Skeletal muscle tissue (tissue), 4 donors: ENCODE data around the gene STRIT1. TPM values are rescaled to one million over a fixed set of nuclear protein-coding genes. Genes with fewer than 3 reads are reported as not detected.
A peak's percentile ranks its signal among the peaks of the same experiment; 100 is the strongest.

Experiments
- H3K27ac ChIP-seq: one replicate; pipeline ENCODE4 v1.7.0; 2013; ENCODE audit warnings: mild to moderate bottlenecking, low read depth, low read length, inconsistent platforms
- H3K27me3 ChIP-seq, 3 donors: one replicate each; pipeline ENCODE4 v1.7.0; 2013; ENCODE audit warnings: low read length in 3 of 3; ENCODE audit not compliant: control insufficient read depth in 3 of 3, insufficient read depth in 3 of 3
- H3K36me3 ChIP-seq, 3 donors: one replicate each; pipeline ENCODE4 v1.7.0; 2013; ENCODE audit warnings: low read length in 3 of 3; ENCODE audit not compliant: control insufficient read depth in 3 of 3, insufficient read depth in 3 of 3
- H3K4me1 ChIP-seq, 3 donors: one replicate each; pipeline ENCODE4 v1.7.0; 2013; ENCODE audit warnings: low read length in 3 of 3, mild to moderate bottlenecking in 3 of 3; ENCODE audit not compliant: control insufficient read depth in 3 of 3, insufficient read depth in 3 of 3
- H3K4me3 ChIP-seq, 3 donors: one replicate each; pipeline ENCODE4 v1.7.0; 2013; ENCODE audit warnings: low read length in 3 of 3
- H3K9ac ChIP-seq, 3 donors: one replicate each; pipeline ENCODE4 v1.7.0; 2013; ENCODE audit warnings: low read length in 3 of 3, mild to moderate bottlenecking in 3 of 3, moderate library complexity in 2 of 3, low read depth in 1 of 3
- H3K9me3 ChIP-seq, 3 donors: one replicate each; pipeline ENCODE4 v1.7.0; 2013; ENCODE audit warnings: low read length in 3 of 3; ENCODE audit not compliant: control insufficient read depth in 3 of 3
- total RNA-seq: library from RNA; depleted of rRNA; stranded (reverse); fragments of >200 nt; gene quantifications from one replicate; pipeline ENCODE4 v1.2.3, GENCODE V29; 2014
- donor health status: Osteomylitis.

The STRIT1 gene
- total RNA-seq, 1 donor from 2014 or later = 1.0 TPM

DNA sequence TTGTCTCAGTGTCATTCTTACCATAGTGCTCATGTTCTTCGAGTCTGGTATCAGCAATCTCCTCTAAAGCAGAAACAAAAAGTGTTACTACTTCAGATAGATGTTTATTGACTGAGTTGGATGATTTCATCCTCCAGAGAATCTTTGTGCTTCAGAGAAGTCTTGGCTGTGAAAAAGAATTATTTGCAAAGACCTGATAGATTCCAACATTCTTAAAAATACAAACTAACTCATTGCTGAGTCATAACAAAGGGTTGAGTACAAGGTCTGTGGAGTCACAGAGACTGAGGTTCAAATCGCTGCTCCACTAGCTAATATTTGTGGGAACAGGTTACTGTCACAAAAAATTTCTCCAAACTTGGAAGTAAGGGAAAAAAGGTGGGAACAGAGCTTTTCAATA is 9.0 kb upstream of the STRIT1 start:
- Histone ChIP-seq H3K9ac (no peak overlapping the region), H3K27me3 (no peaks in the 10 kb centered on the region), H3K4me3 (no peak overlapping the region), H3K4me1 (peaks cover 0 to 4% (median 0%) of the 10 kb centered on the region in 3 donors), H3K36me3 (no peaks in the 10 kb centered on the region), H3K9me3 (peaks cover 0 to 4% (median 0%) of the 10 kb centered on the region in 3 donors), H3K27ac (no peak overlapping the region)

DNA sequence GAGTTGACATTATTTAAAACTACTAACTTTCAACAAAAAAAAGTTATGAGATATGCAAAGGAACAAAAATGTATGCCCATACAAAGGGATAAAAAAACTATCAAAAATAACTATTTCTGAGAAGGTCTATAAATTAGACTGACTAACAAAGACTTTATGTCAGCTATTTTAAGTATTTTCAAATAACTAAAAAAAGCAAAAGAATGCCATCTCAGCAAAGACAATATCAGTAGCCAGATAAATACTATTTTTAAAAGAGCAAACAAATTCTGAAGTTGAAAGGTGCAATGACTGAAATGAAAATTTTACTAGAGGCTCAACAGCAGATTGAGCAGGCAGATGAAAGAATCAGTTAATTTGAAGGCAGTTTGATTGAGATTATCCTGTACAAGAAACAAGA is 3.6 kb upstream of the STRIT1 start:
- H3K4me3 ChIP-seq = no peak overlapping the region
- H3K9ac ChIP-seq = no peak overlapping the region
- no peak overlapping the region for H3K27ac ChIP-seq
- no peaks in the 10 kb centered on the region for H3K27me3 ChIP-seq
- peaks cover 0 to 8% (median 2%) of the 10 kb centered on the region in 3 donors for H3K9me3 ChIP-seq
- no peaks in the 10 kb centered on the region for H3K36me3 ChIP-seq
- H3K4me1 ChIP-seq = no peaks in the 10 kb centered on the region

DNA sequence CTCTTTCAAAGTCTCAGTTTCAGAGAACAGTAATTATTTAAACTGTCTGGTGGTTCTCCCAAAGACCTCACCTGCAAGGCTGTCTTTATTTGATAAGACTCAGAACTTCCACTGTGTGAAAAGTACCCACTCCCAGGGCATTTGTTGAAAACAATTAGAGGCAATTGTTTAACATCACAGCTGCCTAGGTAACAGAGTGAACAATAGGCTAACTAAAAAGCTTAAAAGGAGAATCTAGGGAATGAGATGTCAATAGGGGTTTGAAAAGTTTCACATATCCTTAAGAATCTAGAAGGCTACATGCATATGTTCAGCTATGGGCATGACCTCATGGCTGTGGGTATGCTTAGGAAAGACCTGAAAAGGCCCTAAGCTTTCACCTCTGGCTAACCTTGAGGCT is 2.9 kb upstream of the STRIT1 start:
- Histone ChIP-seq H3K9ac (no peak overlapping the region), H3K27ac (no peak overlapping the region), H3K27me3 (no peaks in the 10 kb centered on the region), H3K4me3 (no peak overlapping the region), H3K4me1 (no peaks in the 10 kb centered on the region), H3K9me3 (peaks cover 0 to 8% (median 2%) of the 10 kb centered on the region in 3 donors), H3K36me3 (no peaks in the 10 kb centered on the region)

DNA sequence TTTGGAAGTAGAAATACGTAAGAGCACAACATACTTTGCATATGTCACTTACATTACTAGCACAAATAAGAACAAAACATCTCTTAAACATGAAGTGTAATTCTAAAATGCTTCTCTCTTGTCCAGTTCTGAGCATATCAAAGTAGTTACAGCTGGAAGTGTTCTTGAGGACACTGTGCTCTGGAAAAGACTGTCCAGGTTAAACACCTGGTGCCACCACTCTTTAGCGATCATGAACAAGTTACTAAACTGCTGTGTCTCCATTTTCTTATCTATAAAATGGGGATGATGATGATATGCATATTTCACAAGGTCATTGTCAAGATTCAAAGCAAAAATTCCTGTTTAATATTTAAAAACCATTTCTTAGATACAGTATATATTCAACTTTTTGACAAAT is 790 bp downstream of the STRIT1 start:
- H3K4me3 ChIP-seq = peak overlapping the region; percentile 49 to 79 (median 74)
- peak overlapping the region; percentile 46 to 78 (median 69) for H3K9ac ChIP-seq
- peak overlapping the region; percentile 75 for H3K27ac ChIP-seq

DNA sequence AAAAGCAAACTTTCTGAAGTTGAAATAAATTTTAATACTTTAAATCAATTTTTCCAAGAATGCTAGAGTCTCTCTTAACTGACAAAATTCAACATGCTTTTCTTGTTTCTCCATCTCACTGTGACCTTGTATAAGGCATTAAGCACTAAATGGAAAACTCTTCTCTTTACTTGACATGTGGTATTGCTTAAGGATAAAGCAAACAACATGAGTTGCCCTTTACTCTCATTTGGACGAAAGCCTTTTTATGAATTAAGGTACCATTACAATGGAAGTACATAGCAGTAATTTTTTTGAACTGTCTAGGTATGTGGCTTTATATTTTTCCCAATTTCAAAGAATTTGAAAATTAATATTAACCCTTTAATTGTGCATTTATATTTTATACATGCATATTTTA is 1.4 kb downstream of the STRIT1 start:
- Histone ChIP-seq H3K27ac (peak overlapping the region; percentile 75), H3K4me3 (peak overlapping the region; percentile 49 to 79 (median 74)), H3K36me3 (peaks cover 0 to 5% (median 0%) of the 10 kb centered on the region in 3 donors), H3K27me3 (no peaks in the 10 kb centered on the region), H3K9ac (peak overlapping the region; percentile 46 to 78 (median 69)), H3K4me1 (no peaks in the 10 kb centered on the region), H3K9me3 (peaks cover 0 to 8% (median 2%) of the 10 kb centered on the region in 3 donors)

More for the DNA sequence above, 790 bp downstream of the STRIT1 start:
- Histone ChIP-seq H3K4me1 (no peaks in the 10 kb centered on the region), H3K27me3 (no peaks in the 10 kb centered on the region), H3K9me3 (peaks cover 0 to 8% (median 2%) of the 10 kb centered on the region in 3 donors), H3K36me3 (peaks cover 0 to 5% (median 0%) of the 10 kb centered on the region in 3 donors)

DNA sequence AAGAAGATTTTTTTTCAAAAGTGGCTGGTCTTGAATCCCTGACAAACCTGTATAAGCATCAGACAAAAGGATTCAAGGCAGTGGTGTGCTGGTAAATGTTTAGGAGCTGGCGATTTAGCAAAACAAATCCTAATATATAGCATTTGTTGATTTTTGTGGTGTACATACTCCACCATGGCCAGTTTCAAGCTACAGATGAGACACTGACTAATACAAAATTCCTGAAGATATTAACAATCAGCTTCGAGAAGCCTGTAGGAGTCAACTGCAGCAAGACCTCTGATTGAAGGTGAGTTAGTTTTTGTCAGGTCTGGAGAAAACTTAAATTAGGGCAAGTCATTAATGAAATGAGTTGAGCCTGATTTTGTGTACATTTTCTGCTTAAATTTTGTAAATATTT is 6.7 kb downstream of the STRIT1 start:
- Histone ChIP-seq H3K9ac (no peak overlapping the region), H3K4me1 (peaks cover 11 to 13% (median 11%) of the 10 kb centered on the region in 3 donors), H3K4me3 (no peak overlapping the region), H3K9me3 (no peaks in the 10 kb centered on the region), H3K36me3 (peaks cover 0 to 5% (median 0%) of the 10 kb centered on the region in 3 donors), H3K27me3 (no peaks in the 10 kb centered on the region), H3K27ac (no peak overlapping the region)

DNA sequence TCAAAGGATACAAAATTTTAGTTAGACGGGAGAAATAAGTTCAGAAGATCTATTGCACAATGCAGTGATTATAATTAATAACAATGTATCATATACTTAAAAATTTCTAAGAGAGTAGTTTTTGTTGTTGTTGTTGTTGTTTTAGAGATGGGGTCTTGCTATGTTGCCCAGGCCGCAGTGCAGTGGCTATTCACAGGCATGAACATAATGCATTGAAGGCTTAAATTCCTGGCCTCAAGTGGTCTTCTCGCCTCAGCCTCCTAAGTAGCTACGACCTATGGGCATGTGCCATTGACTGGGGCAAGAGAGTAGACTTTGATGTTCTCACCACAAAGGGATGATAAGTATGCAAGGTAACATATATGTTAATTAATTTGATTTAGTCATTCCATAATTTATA is 7.5 kb downstream of the STRIT1 start:
- Histone ChIP-seq H3K36me3 (peaks cover 0 to 5% (median 0%) of the 10 kb centered on the region in 3 donors), H3K27ac (no peak overlapping the region), H3K4me1 (peaks cover 12 to 14% (median 13%) of the 10 kb centered on the region in 3 donors), H3K27me3 (no peaks in the 10 kb centered on the region), H3K9ac (no peak overlapping the region), H3K4me3 (no peak overlapping the region), H3K9me3 (no peaks in the 10 kb centered on the region)

DNA sequence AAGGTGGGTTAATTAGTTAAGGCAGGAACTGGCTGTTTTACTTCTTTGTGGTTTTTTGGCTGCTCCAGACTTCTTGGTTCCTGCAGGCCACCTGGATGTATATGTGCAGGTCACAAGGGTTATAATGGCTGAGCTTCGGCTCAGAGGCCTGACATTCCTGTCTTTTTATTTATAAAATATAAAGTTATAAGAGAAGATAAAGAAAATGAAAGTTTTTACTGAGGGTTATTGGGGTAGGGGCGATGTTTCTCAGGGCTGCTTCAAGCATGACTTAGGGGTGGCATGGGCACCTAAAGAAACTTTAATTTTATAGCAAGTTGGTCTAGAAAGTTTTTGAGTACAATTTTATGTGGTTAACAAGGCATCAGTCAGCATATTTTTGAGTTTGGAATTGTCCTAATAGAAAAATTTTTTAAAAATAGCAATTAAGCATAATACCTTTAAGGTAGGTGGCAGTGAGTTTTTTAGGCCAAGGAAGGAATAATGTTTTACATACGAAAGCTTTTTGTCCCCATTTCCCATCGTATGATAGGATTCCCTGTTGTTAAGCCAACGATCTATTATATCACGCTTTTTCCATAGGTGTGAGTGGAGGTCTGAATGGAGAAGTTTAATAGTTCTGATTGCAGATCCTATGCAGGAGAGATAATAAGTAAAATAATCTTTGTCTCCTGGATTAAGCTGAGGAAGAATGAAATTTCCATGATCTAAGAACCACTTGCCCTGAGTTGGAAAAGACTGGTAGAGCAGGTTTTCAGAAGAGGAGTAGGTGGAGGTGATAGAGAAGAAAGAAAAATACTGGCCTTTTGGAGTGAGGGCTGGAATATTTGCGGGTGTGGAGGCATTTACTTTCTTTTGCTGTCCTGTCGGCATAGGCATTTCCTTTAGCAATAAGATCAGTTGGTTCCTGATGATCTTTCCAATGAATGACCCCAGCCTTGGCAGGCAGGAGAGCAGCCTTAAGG is 10.1 kb downstream of the STRIT1 start:
- no peaks in the 10 kb centered on the region for H3K9me3 ChIP-seq
- H3K9ac ChIP-seq = no peak overlapping the region
- no peaks in the 10 kb centered on the region for H3K27me3 ChIP-seq
- peaks cover 12 to 14% (median 13%) of the 10 kb centered on the region in 3 donors for H3K4me1 ChIP-seq
- H3K4me3 ChIP-seq = peak overlapping the region in 1 of 3 donors; percentile 14
- peak overlapping the region; percentile 59 for H3K27ac ChIP-seq
- no peaks in the 10 kb centered on the region for H3K36me3 ChIP-seq

DNA sequence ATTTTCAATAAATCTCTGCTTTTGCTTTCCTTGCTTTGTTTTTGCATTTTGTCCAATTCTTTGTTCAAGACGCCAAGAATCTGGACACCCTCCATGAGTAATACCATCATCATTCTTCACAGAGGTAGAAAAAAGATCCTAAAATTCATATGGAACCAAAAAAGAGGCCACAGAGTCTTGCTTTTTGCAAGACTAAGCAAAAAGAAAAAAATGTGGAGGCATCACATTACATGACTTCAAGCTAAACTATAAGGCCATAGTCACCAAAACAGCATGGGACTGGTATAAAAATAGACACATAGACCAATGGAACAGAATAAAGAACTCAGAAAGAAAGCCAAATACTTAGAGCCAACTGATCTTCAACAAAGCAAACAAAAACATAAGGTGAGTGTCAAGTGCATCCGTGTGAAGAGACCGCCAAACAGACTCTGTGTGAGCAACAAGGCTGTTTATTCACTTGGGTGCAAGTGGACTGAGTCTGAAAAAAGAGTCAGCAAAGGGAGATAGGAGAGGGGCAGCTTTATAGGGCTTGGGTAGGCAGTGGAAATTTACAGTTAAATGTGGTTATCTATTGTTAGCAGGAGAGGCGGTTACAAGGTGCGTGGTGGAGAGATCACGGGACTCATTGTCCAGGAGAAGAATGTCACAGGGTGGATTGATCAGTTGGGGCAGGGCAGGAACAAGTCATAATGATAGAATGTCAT is 10.9 kb downstream of the STRIT1 start:
- Histone ChIP-seq H3K36me3 (no peaks in the 10 kb centered on the region), H3K9me3 (no peaks in the 10 kb centered on the region), H3K27ac (peak overlapping the region; percentile 59), H3K9ac (no peak overlapping the region), H3K4me1 (peaks cover 12 to 14% (median 13%) of the 10 kb centered on the region in 3 donors), H3K4me3 (peak overlapping the region in 1 of 3 donors; percentile 14), H3K27me3 (no peaks in the 10 kb centered on the region)
